Measurements from ENCODE around the gene KIAA1755. TPM values are rescaled to one million over a fixed set of nuclear protein-coding genes. Genes with fewer than 3 reads are reported as not detected.

Gene KIAA1755
- total RNA-seq, 2 experiments from 2014 or later, result not detected

- ATAC-seq, result peak; percentile 72
- Mint-ChIP-seq H3K4me1 (no peaks in the 10 kb centered on the region), H3K4me3 (no peak overlapping the region), H3K27ac (no peak overlapping the region), H3K9me3 (ENCODE audit: low read depth) (no peaks in the 10 kb centered on the region), H3K27me3 (peaks cover 2% of the 10 kb centered on the region), H3K36me3 (ENCODE audit: low read depth) (no peaks in the 10 kb centered on the region)
- peak; percentile 80 for DNase-seq
- ChIA-PET POLR2A (no interaction called here), CTCF (interaction anchor here (0.6 to 6.5 kb wide), 33 partner anchors 8 to 810 kb away, joined by 3 to 62 read pairs (median 4); partner anchors contain the start of gene TGM2)
- intact Hi-C loops (cut with DNase I, micrococcal nuclease), result loop anchor here (2.0 to 5.0 kb wide), 3 partner anchors 55 to 658 kb away; partner anchors contain the start of genes TGM2 (in 1 of the 2) and VSTM2L (in 1 of the 2)
These were observed 38.2 kb downstream of the KIAA1755 start for GRCh38 chr20:38222231-38222922.

GRCh38 chr20:38221119-38221589 is 39.4 kb downstream of the KIAA1755 start:
- intact Hi-C loops (cut with DNase I, micrococcal nuclease), result loop anchor here (1.0 to 5.0 kb wide), 6 partner anchors 54 to 657 kb away; partner anchors contain the start of gene TGM2 (in 1 of the 2)
- H3K4me3 Mint-ChIP-seq, result no peak overlapping the region
- H3K27me3 Mint-ChIP-seq, result peaks cover 2% of the 10 kb centered on the region
- no peaks in the 10 kb centered on the region for H3K9me3 Mint-ChIP-seq (ENCODE audit: low read depth)
- DNase-seq, result peak; percentile 83
- no peak overlapping the region for H3K27ac Mint-ChIP-seq
- CTCF ChIA-PET, result interaction anchor here (0.6 to 6.5 kb wide), 58 partner anchors 9 to 703 kb away, joined by 3 to 62 read pairs (median 4); partner anchors contain the start of gene TGM2
- no peaks in the 10 kb centered on the region for H3K4me1 Mint-ChIP-seq
- ATAC-seq, result peak; percentile 83
- no peaks in the 10 kb centered on the region for H3K36me3 Mint-ChIP-seq (ENCODE audit: low read depth)
- POLR2A ChIA-PET, result no interaction called here

GRCh38 chr20:38220587-38221118 is 39.9 kb downstream of the KIAA1755 start:
- POLR2A ChIA-PET, result no interaction called here
- H3K4me3 Mint-ChIP-seq, result no peak overlapping the region
- no peaks in the 10 kb centered on the region for H3K36me3 Mint-ChIP-seq (ENCODE audit: low read depth)
- intact Hi-C loops (cut with DNase I, micrococcal nuclease), result loop anchor here (1.0 to 5.0 kb wide), 6 partner anchors 53 to 656 kb away; partner anchors contain the start of gene TGM2 (in 1 of the 2)
- ATAC-seq, result no peak
- no peaks in the 10 kb centered on the region for H3K9me3 Mint-ChIP-seq (ENCODE audit: low read depth)
- DNase-seq, result no peak
- CTCF ChIA-PET, result interaction anchor here (0.6 to 6.5 kb wide), 37 partner anchors 10 to 702 kb away, joined by 3 to 62 read pairs (median 4); partner anchors contain the start of gene TGM2
- H3K27me3 Mint-ChIP-seq, result peaks cover 2% of the 10 kb centered on the region
- H3K4me1 Mint-ChIP-seq, result no peaks in the 10 kb centered on the region
- no peak overlapping the region for H3K27ac Mint-ChIP-seq

- intact Hi-C loops (cut with DNase I, micrococcal nuclease), result no loop called here
- H3K27ac Mint-ChIP-seq, result no peak overlapping the region
- H3K9me3 Mint-ChIP-seq (ENCODE audit: low read depth), result no peaks in the 10 kb centered on the region
- POLR2A ChIA-PET, result interaction anchor here (0.7 kb wide), 1 partner anchor 532 kb away, joined by 5 read pairs; no protein-coding TSS in a partner anchor
- no peaks in the 10 kb centered on the region for H3K36me3 Mint-ChIP-seq (ENCODE audit: low read depth)
- DNase-seq (no peak), ATAC-seq (no peak)
- CTCF ChIA-PET, result interaction anchor here (0.6 to 6.5 kb wide), 8 partner anchors 8 to 1026 kb away, joined by 3 to 62 read pairs (median 3); no protein-coding TSS in a partner anchor
- H3K4me1 Mint-ChIP-seq, result no peaks in the 10 kb centered on the region
- H3K4me3 Mint-ChIP-seq, result no peak overlapping the region
- H3K27me3 Mint-ChIP-seq, result peaks cover 2% of the 10 kb centered on the region
These were observed 41.3 kb downstream of the KIAA1755 start for GRCh38 chr20:38219006-38219950.

GRCh38 chr20:38218566-38218885 is 42.0 kb downstream of the KIAA1755 start:
- Mint-ChIP-seq H3K4me3 (no peak overlapping the region), H3K36me3 (ENCODE audit: low read depth) (no peaks in the 10 kb centered on the region), H3K9me3 (ENCODE audit: low read depth) (no peaks in the 10 kb centered on the region), H3K4me1 (no peaks in the 10 kb centered on the region), H3K27ac (no peak overlapping the region), H3K27me3 (peaks cover 2% of the 10 kb centered on the region)
- POLR2A ChIA-PET, result no interaction called here
- ATAC-seq, result no peak
- CTCF ChIA-PET, result interaction anchor here (0.7 to 2.0 kb wide), 2 partner anchors 11 to 187 kb away, joined by 3 to 5 read pairs; no protein-coding TSS in a partner anchor
- intact Hi-C loops (cut with DNase I, micrococcal nuclease), result no loop called here
- DNase-seq, result no peak

- Mint-ChIP-seq H3K4me3 (no peak overlapping the region), H3K4me1 (no peaks in the 10 kb centered on the region), H3K36me3 (ENCODE audit: low read depth) (no peaks in the 10 kb centered on the region), H3K27me3 (peaks cover 2% of the 10 kb centered on the region), H3K27ac (no peak overlapping the region), H3K9me3 (ENCODE audit: low read depth) (no peaks in the 10 kb centered on the region)
- DNase-seq (no peak), ATAC-seq (no peak)
- CTCF ChIA-PET, result interaction anchor here (0.7 to 2.5 kb wide), 3 partner anchors 9 to 633 kb away, joined by 3 to 11 read pairs (median 3); no protein-coding TSS in a partner anchor
- intact Hi-C loops (cut with DNase I, micrococcal nuclease), result no loop called here
- POLR2A ChIA-PET, result no interaction called here
These were observed 42.6 kb downstream of the KIAA1755 start for GRCh38 chr20:38217791-38218565.

- Mint-ChIP-seq H3K36me3 (ENCODE audit: low read depth) (no peaks in the 10 kb centered on the region), H3K4me3 (no peak overlapping the region), H3K9me3 (ENCODE audit: low read depth) (no peaks in the 10 kb centered on the region), H3K4me1 (no peaks in the 10 kb centered on the region), H3K27ac (no peak overlapping the region), H3K27me3 (no peaks in the 10 kb centered on the region)
- no peak for DNase-seq
- ATAC-seq, result no peak
- POLR2A ChIA-PET, result no interaction called here
- CTCF ChIA-PET, result interaction anchor here (0.8 to 2.5 kb wide), 5 partner anchors 8 to 653 kb away, joined by 3 to 11 read pairs (median 3); no protein-coding TSS in a partner anchor
- intact Hi-C loops (cut with DNase I, micrococcal nuclease), result no loop called here
These were observed 43.6 kb downstream of the KIAA1755 start for GRCh38 chr20:38216746-38217595.

- Mint-ChIP-seq H3K4me1 (no peaks in the 10 kb centered on the region), H3K27ac (no peak overlapping the region), H3K9me3 (ENCODE audit: low read depth) (no peaks in the 10 kb centered on the region), H3K27me3 (no peaks in the 10 kb centered on the region), H3K36me3 (ENCODE audit: low read depth) (no peaks in the 10 kb centered on the region), H3K4me3 (no peak overlapping the region)
- ChIA-PET CTCF (interaction anchor here (1.0 to 2.5 kb wide), 4 partner anchors 9 to 653 kb away, joined by 3 to 11 read pairs (median 3); no protein-coding TSS in a partner anchor), POLR2A (no interaction called here)
- ATAC-seq (no peak), DNase-seq (no peak)
- intact Hi-C loops (cut with DNase I, micrococcal nuclease), result no loop called here
These were observed 44.3 kb downstream of the KIAA1755 start for GRCh38 chr20:38216201-38216600.

GRCh38 chr20:38215194-38216182 is 45.0 kb downstream of the KIAA1755 start:
- ATAC-seq (no peak), DNase-seq (no peak)
- intact Hi-C loops (cut with DNase I, micrococcal nuclease), result no loop called here
- ChIA-PET CTCF (interaction anchor here (0.5 to 2.5 kb wide), 4 partner anchors 9 to 652 kb away, joined by 3 to 11 read pairs (median 3); no protein-coding TSS in a partner anchor), POLR2A (no interaction called here)
- no peak overlapping the region for H3K4me3 Mint-ChIP-seq
- no peaks in the 10 kb centered on the region for H3K27me3 Mint-ChIP-seq
- H3K9me3 Mint-ChIP-seq (ENCODE audit: low read depth), result no peaks in the 10 kb centered on the region
- no peaks in the 10 kb centered on the region for H3K4me1 Mint-ChIP-seq
- H3K27ac Mint-ChIP-seq, result no peak overlapping the region
- no peaks in the 10 kb centered on the region for H3K36me3 Mint-ChIP-seq (ENCODE audit: low read depth)
